HCT116 (cell line): ENCODE results near the gene PAEP. TPM values are rescaled to one million over a fixed set of nuclear protein-coding genes. Genes with fewer than 3 reads are reported as not detected.
"Not testable (repeated sequence)": the region's sequence is repeated elsewhere in the genome, so short reads cannot be mapped to it uniquely, and the experiment has no call there.

Experiments used
- ATAC-seq: fragments of 200-7000 bp; cut with Tn5 transposase; 2 replicates; pipeline ENCODE4 v1.9.1; 2020; ENCODE audit warnings: mild to moderate bottlenecking, moderate library complexity
- BruUV-seq: library from RNA; stranded (reverse); fragments of 400-500 nt; replicated peaks from 2 replicates; lab custom pipeline; 2021; lab: Mats Ljungman, UMichigan
- CTCF ChIA-PET: fragments of 300-600 bp; sonication (Branson Sonifier 250); formaldehyde crosslinking; loops from one replicate; lab custom pipeline; 2021; ENCODE audit warnings: antibody characterized with exemption; lab: Charles Lee
- POLR2A ChIA-PET: fragments of 300-600, 350-600 bp; sonication (Branson Sonifier 250); formaldehyde crosslinking; loops from one replicate; lab custom pipeline; 2021; ENCODE audit warnings: antibody characterized with exemption; lab: Charles Lee
- RAD21 ChIA-PET, 2 experiments: fragments of 300-600 bp; sonication (Branson Sonifier 250); formaldehyde crosslinking; loops; one replicate each; lab custom pipeline; 2023; ENCODE audit warnings: low total read pairs in 2 of 2; ENCODE audit not compliant: uncharacterized antibody in 2 of 2, unreplicated experiment in 2 of 2, low non-redundant PET in 1 of 2; lab: Charles Lee
- DNase-seq: peaks from one replicate; pipeline ENCODE4 v3.0.0-alpha.2; 2010; ENCODE audit warnings: low read depth, low spot score
- H2AFZ ChIP-seq: fragments of 200-600 bp; shearing (Covaris generic), sonication (generic); 2 replicates; pipeline ENCODE4 v1.6.1; 2017; ENCODE audit warnings: low read depth, mixed run types, mixed read lengths, antibody characterized with exemption, low read length; ENCODE audit not compliant: poor library complexity, severe bottlenecking
- H3K27ac ChIP-seq: 2 replicates; pipeline ENCODE4 v1.5.1; 2012; ENCODE audit warnings: low read depth, low read length
- H3K27me3 ChIP-seq: fragments of 200-600 bp; sonication (generic); 2 replicates; pipeline ENCODE4 v1.6.1; 2016; ENCODE audit warnings: mixed run types, low read length, mixed read lengths; ENCODE audit not compliant: insufficient read depth
- H3K36me3 ChIP-seq, 2 experiments: fragments of 200-500 bp in 1 of 2; fragments of 200-600 bp in 1 of 2; sonication (Bioruptor generic) in 1 of 2; sonication (generic) in 1 of 2; 2 replicates each; pipeline versions ENCODE4 v1.5.1 to v1.6.1; 2014 to 2016; ENCODE audit warnings: low read length in 2 of 2, inconsistent platforms in 1 of 2, mixed read lengths in 1 of 2, mixed run types in 1 of 2; ENCODE audit not compliant: insufficient read depth in 2 of 2, control insufficient read depth in 1 of 2
- H3K4me1 ChIP-seq, 2 experiments: fragments of 200-600 bp in 1 of 2; sonication (generic) in 1 of 2; 2 replicates each; pipeline versions ENCODE4 v1.5.1 to v1.6.1; 2012 to 2017; ENCODE audit warnings: low read length in 2 of 2, inconsistent platforms in 1 of 2, mild to moderate bottlenecking in 1 of 2, mixed read lengths in 1 of 2, mixed run types in 1 of 2, moderate library complexity in 1 of 2; ENCODE audit not compliant: insufficient read depth in 2 of 2, control insufficient read depth in 1 of 2
- H3K4me2 ChIP-seq: fragments of 200-600 bp; sonication (generic); 2 replicates; pipeline ENCODE4 v1.6.1; 2017; ENCODE audit warnings: mixed run types, low read length, mixed read lengths
- H3K4me3 ChIP-seq, 2 experiments: fragments of 200-600 bp in 1 of 2; sonication (generic) in 1 of 2; replicated peaks in 1 of 2; 2 replicates each; pipeline ENCODE4 v1.5.1; 2011 to 2016; ENCODE audit warnings: low read length in 2 of 2, control low read depth in 1 of 2, low read depth in 1 of 2, mild to moderate bottlenecking in 1 of 2, mixed read lengths in 1 of 2, mixed run types in 1 of 2
- H3K79me2 ChIP-seq: fragments of 200-600 bp; sonication (generic); 2 replicates; pipeline ENCODE4 v1.6.1; 2017; ENCODE audit warnings: mild to moderate bottlenecking, mixed run types, low read length, moderate library complexity, mixed read lengths; ENCODE audit not compliant: insufficient read depth
- H3K9ac ChIP-seq: fragments of 200-600 bp; sonication (generic); 2 replicates; pipeline ENCODE4 v1.6.1; 2016; ENCODE audit warnings: low read length, mixed read lengths
- H3K9me2 ChIP-seq: fragments of 200-600 bp; sonication (generic), shearing (Covaris generic); 2 replicates; pipeline ENCODE4 v1.6.1; 2017; ENCODE audit warnings: mixed run types, mild to moderate bottlenecking, moderate library complexity; ENCODE audit not compliant: insufficient read depth
- H3K9me3 ChIP-seq, 2 experiments: fragments of 200-500 bp in 1 of 2; fragments of 200-600 bp in 1 of 2; sonication (Bioruptor generic) in 1 of 2; sonication (generic) in 1 of 2; 2 replicates each; pipeline ENCODE4 v1.6.1; 2014 to 2017; ENCODE audit warnings: low read length in 2 of 2, mixed read lengths in 2 of 2, inconsistent platforms in 1 of 2, low read depth in 1 of 2, mild to moderate bottlenecking in 1 of 2, mixed run types in 1 of 2, moderate library complexity in 1 of 2; ENCODE audit not compliant: control insufficient read depth in 1 of 2, insufficient read depth in 1 of 2
- H4K20me1 ChIP-seq: fragments of 200-600 bp; sonication (generic), shearing (Covaris generic); 2 replicates; pipeline ENCODE4 v1.6.1; 2017; ENCODE audit warnings: mixed run types, mild to moderate bottlenecking, moderate library complexity; ENCODE audit not compliant: insufficient read depth
- EGR1 ChIP-seq: IDR thresholded peaks from 2 replicates; pipeline ENCODE4 v1.6.1; 2012; ENCODE audit warnings: low read depth
- ELF1 ChIP-seq: IDR thresholded peaks from 2 replicates; pipeline ENCODE4 v1.6.1; 2012; ENCODE audit warnings: low read depth, borderline replicate concordance
- EZH2phosphoT487 ChIP-seq: fragments of 200-600 bp; IDR thresholded peaks from 2 replicates; pipeline ENCODE4 v1.6.1; 2018; ENCODE audit warnings: antibody characterized with exemption, borderline replicate concordance
- FOSL1 ChIP-seq: IDR thresholded peaks from 2 replicates; pipeline ENCODE4 v1.6.1; 2012; ENCODE audit warnings: low read depth
- JUND ChIP-seq: IDR thresholded peaks from 2 replicates; pipeline ENCODE4 v1.6.1; 2012
- RAD21 ChIP-seq: IDR thresholded peaks from 2 replicates; pipeline ENCODE4 v1.6.1; 2012; ENCODE audit warnings: low read depth, mild to moderate bottlenecking
- YY1 ChIP-seq: IDR thresholded peaks from 2 replicates; pipeline ENCODE4 v1.6.1; 2011; ENCODE audit warnings: low read length, low read depth, moderate library complexity, mild to moderate bottlenecking; ENCODE audit not compliant: insufficient replicate concordance; ENCODE audit errors: extremely low read depth
- ZFX ChIP-seq: fragments of 450-650 bp; IDR thresholded peaks from 2 replicates; pipeline ENCODE4 v1.6.1; 2017
- ZNF274 ChIP-seq: fragments of 200-500 bp; sonication (Bioruptor generic); IDR thresholded peaks from 2 replicates; pipeline ENCODE4 v1.6.1; 2014; ENCODE audit warnings: mild to moderate bottlenecking, low read depth, low read length, inconsistent platforms
- intact Hi-C: fragments of 100-400 bp; cut with micrococcal nuclease; formaldehyde crosslinking; loops from 2 replicates; pipeline ENCODE4 v1.10.0; 2022
- total RNA-seq: library from RNA; stranded (reverse); gene quantifications from one replicate; pipeline ENCODE4 v1.2.1, GENCODE V29; 2021; ENCODE audit not compliant: unreplicated experiment
- TF ChIP-seq, protein P1 (sequence below), 3 experiments: fragments of 200-600 bp in 1 of 3; sonication (generic) in 1 of 3; IDR thresholded peaks in 2 of 3; conservative IDR thresholded peaks in 1 of 3; 2 replicates each; pipeline ENCODE4 v1.5.1; 2012 to 2017; ENCODE audit warnings: low read depth in 2 of 3, low read length in 2 of 3, antibody characterized with exemption in 1 of 3, borderline replicate concordance in 1 of 3, control low read depth in 1 of 3, mild to moderate bottlenecking in 1 of 3, mixed read lengths in 1 of 3, mixed run types in 1 of 3, moderate library complexity in 1 of 3; ENCODE audit not compliant: insufficient read depth in 1 of 3

The PAEP gene
- total RNA-seq, 1 experiment from 2014 or later = not detected

DNA sequence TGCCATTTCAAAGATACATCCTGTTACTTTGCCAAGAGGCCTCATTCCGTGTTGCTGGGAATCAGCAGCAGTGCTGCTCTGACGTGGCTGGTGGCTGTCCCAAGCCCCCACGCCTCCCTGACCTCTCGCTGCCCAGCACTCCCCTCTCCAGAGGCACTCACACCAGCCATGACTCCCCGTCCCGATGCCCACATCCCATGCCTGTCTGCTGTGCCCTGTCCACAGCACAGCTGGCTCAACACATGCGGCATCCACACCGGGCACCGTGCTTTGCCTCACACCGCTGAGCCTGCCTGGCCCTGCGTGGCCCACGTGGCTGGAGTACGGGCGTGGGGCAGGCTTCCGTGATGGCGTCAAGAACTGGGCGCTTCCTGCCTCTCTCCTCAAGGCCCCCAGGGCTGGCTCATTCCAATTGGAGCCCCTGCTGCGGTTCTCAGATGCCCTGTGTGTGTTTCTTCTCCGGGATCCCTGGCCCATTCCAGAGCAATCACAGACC lies 48.2 kb upstream of the PAEP start (continued):
- TF ChIP-seq EZH2phosphoT487 = no peak
- TF ChIP-seq, protein P1, sequence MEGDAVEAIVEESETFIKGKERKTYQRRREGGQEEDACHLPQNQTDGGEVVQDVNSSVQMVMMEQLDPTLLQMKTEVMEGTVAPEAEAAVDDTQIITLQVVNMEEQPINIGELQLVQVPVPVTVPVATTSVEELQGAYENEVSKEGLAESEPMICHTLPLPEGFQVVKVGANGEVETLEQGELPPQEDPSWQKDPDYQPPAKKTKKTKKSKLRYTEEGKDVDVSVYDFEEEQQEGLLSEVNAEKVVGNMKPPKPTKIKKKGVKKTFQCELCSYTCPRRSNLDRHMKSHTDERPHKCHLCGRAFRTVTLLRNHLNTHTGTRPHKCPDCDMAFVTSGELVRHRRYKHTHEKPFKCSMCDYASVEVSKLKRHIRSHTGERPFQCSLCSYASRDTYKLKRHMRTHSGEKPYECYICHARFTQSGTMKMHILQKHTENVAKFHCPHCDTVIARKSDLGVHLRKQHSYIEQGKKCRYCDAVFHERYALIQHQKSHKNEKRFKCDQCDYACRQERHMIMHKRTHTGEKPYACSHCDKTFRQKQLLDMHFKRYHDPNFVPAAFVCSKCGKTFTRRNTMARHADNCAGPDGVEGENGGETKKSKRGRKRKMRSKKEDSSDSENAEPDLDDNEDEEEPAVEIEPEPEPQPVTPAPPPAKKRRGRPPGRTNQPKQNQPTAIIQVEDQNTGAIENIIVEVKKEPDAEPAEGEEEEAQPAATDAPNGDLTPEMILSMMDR (IDR thresholded peaks at IDR 0.05 in 2 of 3, conservative IDR thresholded peaks at IDR 0.05 in 1 of 3; ENCODE audit: borderline replicate concordance in 1 of 3, insufficient read depth in 1 of 3, low read depth in 2 of 3, low read length in 2 of 3) = no peak

DNA sequence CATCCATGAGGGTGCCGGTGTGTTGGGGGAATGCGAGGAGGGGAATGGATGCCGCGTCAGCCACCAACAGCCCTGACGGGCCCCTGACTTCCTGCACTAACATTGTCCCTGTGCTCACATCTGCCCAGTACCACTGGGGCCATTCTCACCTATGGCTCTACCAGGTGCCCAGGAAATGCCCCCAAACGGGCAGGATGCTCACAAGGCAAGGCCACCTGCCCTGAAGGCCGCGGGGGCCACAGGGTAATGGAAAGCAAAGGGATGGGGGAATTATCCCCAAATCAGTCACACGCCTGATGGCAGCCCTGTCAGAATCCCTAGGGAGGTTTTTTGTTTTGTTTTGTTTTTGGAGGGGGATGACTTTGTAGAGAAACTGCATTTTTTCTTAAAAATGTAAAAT lies 47.6 kb upstream of the PAEP start:
- CTCF ChIA-PET, DNase-seq, H3K79me2 ChIP-seq, H3K4me3 ChIP-seq, H3K9me3 ChIP-seq, H4K20me1 ChIP-seq, BruUV-seq, H3K9me2 ChIP-seq, H3K4me2 ChIP-seq, H3K36me3 ChIP-seq, POLR2A ChIA-PET, H2AFZ ChIP-seq, intact Hi-C loops, RAD21 ChIA-PET, H3K9ac ChIP-seq, H3K27ac ChIP-seq, ATAC-seq, H3K27me3 ChIP-seq: not testable (repeated sequence)
- H3K4me1 ChIP-seq = peaks cover 6 to 24% of the 10 kb centered on the region in 2 experiments; a peak in 3 of 4 replicates

GRCh38 chr9:135514342-135515082 lies 47.0 kb upstream of the PAEP start:
- RAD21 ChIA-PET = no interaction called here
- TF ChIP-seq JUND (no peak), EZH2phosphoT487 (no peak), RAD21 (no peak), EGR1 (no peak), ZFX (no peak), YY1 (no peak), FOSL1 (no peak), ELF1 (no peak), ZNF274 (no peak)
- H3K27me3 ChIP-seq = no peaks in the 10 kb centered on the region
- no peak overlapping the region for H2AFZ ChIP-seq
- no peaks in the 10 kb centered on the region for H4K20me1 ChIP-seq
- H3K27ac ChIP-seq = no peak overlapping the region
- H3K36me3 ChIP-seq = no peaks in the 10 kb centered on the region
- ATAC-seq (no peak), DNase-seq (no peak)
- CTCF ChIA-PET = no interaction called here
- no peak overlapping the region for H3K4me3 ChIP-seq
- peaks cover 6 to 24% of the 10 kb centered on the region in 2 experiments; a peak in 3 of 4 replicates for H3K4me1 ChIP-seq
- no TSS peak for BruUV-seq
- intact Hi-C loops = no loop called here
- no peak overlapping the region for H3K9ac ChIP-seq
- H3K79me2 ChIP-seq = no peaks in the 10 kb centered on the region
- H3K9me3 ChIP-seq = no peaks in the 10 kb centered on the region; a peak in 1 of 4 replicates
- no peaks in the 10 kb centered on the region for H3K9me2 ChIP-seq
- no peak overlapping the region for H3K4me2 ChIP-seq
- POLR2A ChIA-PET = no interaction called here
